Ovary (tissue), 3 donors: ENCODE data around the gene SLC25A52.

ENCODE experiments used
- EP300 ChIP-seq: sonication (generic); formaldehyde crosslinking; IDR thresholded peaks from one replicate; pipeline ENCODE4 v1.6.1; 2017; ENCODE audit warnings: antibody characterized with exemption
- POLR2A ChIP-seq: fragments of 450-650 bp; IDR thresholded peaks from one replicate; pipeline ENCODE4 v1.6.1; 2017; ENCODE audit warnings: antibody characterized with exemption, mild to moderate bottlenecking, moderate library complexity
- TF ChIP-seq, protein P1 (sequence below), 3 donors: fragments of 450-650 bp in 2 of 3; fragments of 200-600 bp in 1 of 3; IDR thresholded peaks; one replicate each; pipeline versions ENCODE4 v1.5.1 to v1.8.0; 2016 to 2022; ENCODE audit warnings: antibody characterized with exemption in 3 of 3, mild to moderate bottlenecking in 1 of 3
- donor health status: DM: no; HTN: no; CAD: no.

- TF ChIP-seq, protein P1, sequence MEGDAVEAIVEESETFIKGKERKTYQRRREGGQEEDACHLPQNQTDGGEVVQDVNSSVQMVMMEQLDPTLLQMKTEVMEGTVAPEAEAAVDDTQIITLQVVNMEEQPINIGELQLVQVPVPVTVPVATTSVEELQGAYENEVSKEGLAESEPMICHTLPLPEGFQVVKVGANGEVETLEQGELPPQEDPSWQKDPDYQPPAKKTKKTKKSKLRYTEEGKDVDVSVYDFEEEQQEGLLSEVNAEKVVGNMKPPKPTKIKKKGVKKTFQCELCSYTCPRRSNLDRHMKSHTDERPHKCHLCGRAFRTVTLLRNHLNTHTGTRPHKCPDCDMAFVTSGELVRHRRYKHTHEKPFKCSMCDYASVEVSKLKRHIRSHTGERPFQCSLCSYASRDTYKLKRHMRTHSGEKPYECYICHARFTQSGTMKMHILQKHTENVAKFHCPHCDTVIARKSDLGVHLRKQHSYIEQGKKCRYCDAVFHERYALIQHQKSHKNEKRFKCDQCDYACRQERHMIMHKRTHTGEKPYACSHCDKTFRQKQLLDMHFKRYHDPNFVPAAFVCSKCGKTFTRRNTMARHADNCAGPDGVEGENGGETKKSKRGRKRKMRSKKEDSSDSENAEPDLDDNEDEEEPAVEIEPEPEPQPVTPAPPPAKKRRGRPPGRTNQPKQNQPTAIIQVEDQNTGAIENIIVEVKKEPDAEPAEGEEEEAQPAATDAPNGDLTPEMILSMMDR (IDR thresholded peaks at IDR 0.05) = no peak
- TF ChIP-seq POLR2A = no peak
- TF ChIP-seq EP300 = no peak
Observed at GRCh38 chr18:31778391-31778950, 17.8 kb upstream of the SLC25A52 start.
